GM23248 (cell line): ENCODE data around the gene ANKS3.

Source experiments
- EZH2 ChIP-seq: fragments of 200-600 bp; sonication (generic); IDR thresholded peaks from 2 replicates; pipeline ENCODE4 v1.6.1; 2018; ENCODE audit warnings: antibody characterized with exemption, mild to moderate bottlenecking; ENCODE audit not compliant: insufficient read depth, poor library complexity, severe bottlenecking
- EZH2phosphoT487 ChIP-seq: fragments of 200-600 bp; sonication (generic); IDR thresholded peaks from 2 replicates; pipeline ENCODE4 v1.6.1; 2018; ENCODE audit warnings: antibody characterized with exemption, moderate library complexity, mild to moderate bottlenecking, low read depth; ENCODE audit not compliant: insufficient read depth

GRCh38 chr16:4678596-4678995 is 55.5 kb downstream of the ANKS3 start:
- no peak for TF ChIP-seq EZH2phosphoT487
- no peak for TF ChIP-seq EZH2
